Activated CD4-positive, CD25-positive, alpha-beta regulatory T cell treated with anti-CD3 and anti-CD28 coated beads, Interleukin-2, amount 50 U/mL, for 72 hours (primary cell): ENCODE measurements around the gene AIF1.
A peak's percentile ranks its signal among the peaks of the same experiment; 100 is the strongest.

Experiments
- DNase-seq: peaks from one replicate; pipeline ENCODE4 v3.0.0; 2021

The AIF1 gene

GRCh38 chr6:31651602-31652191 lies 36.7 kb downstream of the AIF1 start:
- DNase-seq, result no peak

DNA sequence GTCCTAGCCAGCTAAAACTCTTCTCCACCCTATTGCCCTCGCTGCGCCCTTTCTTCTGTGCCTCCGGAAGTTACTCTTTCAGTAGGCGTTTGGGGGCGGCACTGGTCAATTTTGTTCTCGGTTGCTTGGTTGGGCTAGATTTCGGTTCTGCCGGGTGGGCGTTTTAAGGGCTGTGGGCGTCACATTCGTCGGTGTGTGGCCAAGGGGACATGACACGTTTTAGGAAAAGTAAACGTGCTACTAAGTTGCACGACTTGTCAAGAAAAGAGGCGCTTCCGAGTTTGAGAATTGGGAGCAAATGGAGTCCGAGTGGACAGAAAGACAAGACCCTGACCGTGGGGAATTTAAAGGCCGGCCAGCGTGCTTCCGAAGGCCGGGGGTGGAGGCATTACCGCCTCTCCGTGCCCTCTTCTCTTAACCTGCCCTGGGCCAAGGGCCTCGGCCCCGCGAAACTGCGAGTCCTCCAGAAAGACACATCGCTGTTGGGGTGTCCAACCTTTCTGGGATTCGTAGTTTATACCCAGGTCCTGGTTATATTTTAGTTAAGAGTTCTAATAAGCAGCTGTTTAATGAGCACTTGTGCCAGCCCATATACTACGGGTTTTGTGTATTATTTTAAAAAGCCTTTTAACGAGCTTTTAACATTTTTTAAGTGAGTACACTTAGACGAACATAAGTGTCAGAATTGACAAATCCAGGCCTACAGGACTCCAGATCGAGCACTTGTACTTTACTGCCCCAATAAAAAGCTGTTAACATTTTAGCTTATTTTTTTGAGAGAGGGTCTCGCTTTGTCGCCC lies 38.1 kb downstream of the AIF1 start:
- no peak for DNase-seq

DNA sequence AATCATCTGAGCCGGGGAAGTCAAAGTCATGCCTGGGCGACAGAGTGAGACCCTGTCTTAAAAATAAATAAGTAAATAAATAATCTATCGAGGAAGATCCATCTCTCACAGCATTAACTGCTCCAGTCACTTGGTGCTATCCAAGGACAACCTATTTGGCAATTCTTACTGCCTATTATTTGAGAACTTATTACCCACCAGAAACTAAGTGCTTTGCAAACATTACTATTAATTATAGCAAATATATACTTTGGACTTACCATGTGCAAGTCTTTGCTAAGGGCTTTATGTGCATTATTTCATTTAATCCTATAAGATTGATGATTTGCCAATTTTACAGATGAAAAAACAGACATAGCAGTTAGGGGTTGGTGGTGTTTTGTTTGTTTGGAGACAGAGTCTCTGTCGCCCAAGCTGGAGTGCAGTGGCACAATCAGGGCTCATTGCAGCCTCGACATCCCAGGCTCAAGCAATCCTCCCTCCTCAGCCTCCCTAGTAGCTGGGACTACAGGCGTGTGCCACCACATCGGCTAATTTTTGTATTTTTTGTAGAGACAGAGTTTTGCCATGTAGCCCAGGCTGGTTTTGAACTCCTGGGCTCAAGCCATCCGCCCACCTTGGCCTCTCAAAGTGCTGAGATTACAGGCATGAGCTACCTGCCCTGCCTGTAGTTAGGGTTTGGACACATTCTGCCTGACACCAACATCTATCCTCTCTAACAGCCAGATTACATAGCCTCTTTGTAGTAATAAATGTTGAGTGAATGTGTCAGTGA lies 39.7 kb downstream of the AIF1 start:
- no peak for DNase-seq

DNA sequence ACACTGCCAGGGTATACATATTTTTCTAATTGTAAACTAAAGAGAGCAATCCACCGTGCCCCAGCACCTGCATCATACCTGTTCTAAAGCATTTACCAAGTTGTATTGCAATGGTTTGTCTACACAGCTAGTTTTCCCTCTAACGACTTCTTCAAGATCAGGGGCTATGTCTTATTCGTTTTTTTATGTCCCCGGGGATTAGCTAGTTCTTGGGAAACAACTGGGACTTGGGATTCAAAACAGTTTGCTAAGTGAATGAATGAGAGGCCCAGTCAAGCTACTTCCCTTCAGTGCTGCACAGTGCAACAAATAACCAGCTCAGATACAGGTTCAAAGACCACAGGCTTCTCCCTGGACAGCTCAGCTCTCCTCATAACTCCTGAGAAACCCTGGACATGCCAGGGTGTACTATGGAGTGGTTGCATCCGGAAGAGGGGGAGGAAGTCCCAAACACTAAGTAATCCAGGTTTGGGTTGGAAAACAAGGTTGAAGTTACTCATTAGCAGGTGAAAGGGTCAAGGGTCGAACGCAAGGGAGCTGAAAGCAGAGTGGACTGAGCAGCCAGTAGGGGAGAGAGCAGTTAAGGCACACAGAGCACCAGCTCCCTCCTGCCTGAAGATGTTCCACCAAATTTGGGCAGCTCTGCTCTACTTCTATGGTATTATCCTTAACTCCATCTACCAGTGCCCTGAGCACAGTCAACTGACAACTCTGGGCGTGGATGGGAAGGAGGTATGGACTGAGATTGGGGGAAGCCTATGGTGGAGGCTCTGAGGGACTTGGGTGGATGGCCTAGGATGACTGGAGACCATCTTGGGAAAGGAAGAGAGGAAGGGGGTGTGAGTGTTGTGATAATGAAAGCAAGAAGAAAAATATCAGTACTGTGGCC lies 40.6 kb downstream of the AIF1 start, which contains the start of gene APOM:
Gene APOM (plus strand): TSS at position 546 of the 889 bp plus-strand sequence. CDS start 73 bp downstream, at position 619.
- no peak for DNase-seq

DNA sequence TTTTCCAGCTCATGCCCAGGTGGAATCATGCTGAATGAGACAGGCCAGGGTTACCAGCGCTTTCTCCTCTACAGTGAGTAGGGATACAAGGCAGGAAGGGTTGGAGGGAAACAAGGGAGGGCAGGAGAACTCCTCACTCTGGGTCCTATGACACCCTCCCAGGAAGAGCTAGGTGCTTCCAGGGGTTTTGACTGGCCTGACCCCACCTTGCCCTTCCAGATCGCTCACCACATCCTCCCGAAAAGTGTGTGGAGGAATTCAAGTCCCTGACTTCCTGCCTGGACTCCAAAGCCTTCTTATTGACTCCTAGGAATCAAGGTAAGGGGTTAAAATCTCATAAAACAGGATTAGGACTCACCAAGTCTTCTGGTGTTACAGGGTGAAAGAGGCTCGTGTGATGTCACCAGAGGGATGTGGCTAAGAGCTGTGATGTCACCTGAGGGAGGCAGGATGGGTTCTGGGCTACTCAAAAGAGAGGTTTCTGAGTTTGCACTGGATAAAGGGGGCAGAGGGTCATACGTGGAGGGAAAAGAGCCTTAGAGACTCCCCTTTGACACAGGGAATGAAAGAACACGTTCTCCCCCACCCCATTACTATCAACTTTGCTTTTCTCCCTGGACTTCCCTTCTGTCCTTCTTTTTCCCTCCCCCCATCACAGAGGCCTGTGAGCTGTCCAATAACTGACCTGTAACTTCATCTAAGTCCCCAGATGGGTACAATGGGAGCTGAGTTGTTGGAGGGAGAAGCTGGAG lies 42.5 kb downstream of the AIF1 start:
- DNase-seq, result no peak

DNA sequence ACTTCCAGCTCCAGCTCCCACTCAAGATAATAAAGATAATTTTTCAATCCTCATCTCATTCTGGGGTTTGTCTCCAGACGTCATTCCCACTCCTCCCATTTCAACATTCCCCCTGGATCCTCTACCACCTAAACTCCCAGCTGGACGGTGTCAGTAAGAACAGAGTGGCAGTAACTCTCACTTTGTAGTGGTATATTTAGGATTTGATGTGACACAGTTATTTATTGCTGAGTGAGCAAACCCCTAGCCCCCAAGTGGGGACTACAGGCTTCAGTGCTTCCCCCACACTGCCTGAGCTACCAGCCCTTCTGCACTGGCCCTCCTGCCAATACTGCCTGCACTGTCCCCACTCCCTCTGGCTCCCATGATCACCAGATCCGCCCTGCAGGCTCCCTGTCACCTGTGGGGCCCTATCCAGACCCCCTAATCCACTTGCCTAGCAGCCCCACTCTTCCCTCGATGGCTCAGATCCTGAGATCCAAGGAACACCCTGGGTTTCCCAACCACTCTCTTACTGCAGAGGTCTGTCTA lies 43.2 kb downstream of the AIF1 start:
- DNase-seq, result no peak

GRCh38 chr6:31658983-31659648 lies 44.1 kb downstream of the AIF1 start:
- no peak for DNase-seq

- peak; percentile 42 for DNase-seq
These were observed 44.8 kb downstream of the AIF1 start for GRCh38 chr6:31659649-31660380.

- peak; percentile 77 for DNase-seq
These were observed 45.6 kb downstream of the AIF1 start, which contains the start of gene C6orf47 for GRCh38 chr6:31660381-31661261. Gene C6orf47 (minus strand): TSS chr6:31660778. CDS start chr6:31659947, 831 bp downstream.

DNA sequence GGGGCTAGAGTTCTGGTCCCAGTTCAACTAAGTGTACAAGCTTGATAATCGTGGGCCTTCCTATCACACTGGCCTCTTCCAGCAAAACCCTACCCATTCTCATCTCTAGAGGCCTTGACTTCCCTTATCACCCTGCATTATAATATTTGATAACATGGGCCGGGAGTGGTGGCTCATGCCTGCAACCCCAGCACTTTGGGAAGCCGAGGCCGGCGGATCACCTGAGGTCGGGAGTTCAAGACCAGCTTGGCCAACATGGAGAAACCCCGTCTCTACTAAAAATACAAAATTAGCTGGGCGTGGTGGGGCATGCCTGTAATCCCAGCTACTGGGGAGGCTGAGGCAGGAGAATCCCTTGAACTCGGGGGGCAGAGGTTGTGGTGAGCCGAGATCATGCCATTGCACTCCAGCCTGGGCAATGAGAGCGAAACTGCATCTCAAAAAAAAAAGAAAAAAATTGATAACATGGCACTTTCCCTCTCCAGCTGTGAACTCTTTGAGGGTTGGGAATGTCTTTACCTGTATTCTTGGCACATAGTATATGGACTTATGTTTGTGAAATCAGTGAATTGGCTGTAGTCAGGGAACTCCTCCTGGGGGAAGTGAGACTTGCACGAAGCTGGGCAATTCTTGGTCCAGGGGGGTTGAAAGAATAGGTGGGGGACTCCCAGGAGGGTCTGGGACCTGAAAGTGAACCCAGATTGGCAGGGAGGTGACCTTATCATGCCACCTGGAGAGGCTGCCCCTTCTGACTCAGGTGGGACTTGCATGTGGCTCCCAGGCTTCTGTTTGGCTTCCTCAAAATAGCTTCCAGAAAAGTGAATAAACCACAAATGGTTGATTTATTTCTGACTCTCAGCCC lies 46.5 kb downstream of the AIF1 start:
- no peak for DNase-seq

GRCh38 chr6:31662124-31662723 lies 47.2 kb downstream of the AIF1 start:
- DNase-seq, result no peak

- DNase-seq, result no peak
These were observed 48.3 kb downstream of the AIF1 start for GRCh38 chr6:31663126-31663960.

GRCh38 chr6:31663961-31664789 lies 49.1 kb downstream of the AIF1 start:
- no peak for DNase-seq

DNA sequence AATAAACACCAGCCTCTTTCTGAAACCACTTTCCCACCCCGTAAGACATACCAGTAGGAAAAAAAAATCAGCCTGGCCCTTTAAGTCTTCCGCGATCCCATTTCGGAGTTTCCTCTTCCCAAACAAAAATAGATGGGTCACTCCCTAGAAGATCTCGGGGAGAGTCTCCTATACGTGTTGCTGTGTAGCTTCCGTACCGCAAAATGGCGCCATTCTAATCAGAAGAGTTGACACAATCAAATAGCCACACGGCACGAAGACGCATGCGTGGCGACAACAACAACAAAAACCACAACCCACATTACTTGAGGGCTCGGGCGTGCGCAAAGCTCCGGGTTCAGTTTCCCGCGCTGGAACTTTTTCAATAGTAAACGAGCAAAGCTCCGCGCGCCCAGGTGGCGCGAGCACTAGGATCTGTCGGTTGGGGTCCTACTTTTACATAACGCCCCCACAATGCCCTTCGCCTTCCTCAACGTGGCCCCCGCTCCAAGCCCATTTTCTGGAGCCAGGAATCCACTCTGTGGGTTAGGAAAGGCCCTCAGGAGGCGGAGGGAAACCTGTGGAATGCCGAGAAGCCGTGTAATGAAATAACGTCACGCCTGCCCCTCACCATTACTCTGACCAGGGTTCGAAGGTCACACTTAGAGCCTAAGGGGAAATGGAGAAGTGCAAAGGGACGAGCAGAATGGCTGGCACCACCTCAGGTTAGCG lies 49.9 kb downstream of the AIF1 start, which contains the start of gene GPANK1:
Gene GPANK1 (minus strand): TSS at position 208 of the 711 bp plus-strand sequence. CDS start 519 bp downstream, outside the sequence.
- DNase-seq, result peak; percentile 84
